DOHH2 (cell line): ENCODE data around the gene SF3B2.

Experiments
- CTCF ChIP-seq: fragments of 200-600 bp; sonication (generic); IDR thresholded peaks from one replicate; pipeline ENCODE4 v1.5.1; 2014; ENCODE audit warnings: antibody characterized with exemption, mild to moderate bottlenecking, low read depth, low read length; ENCODE audit not compliant: poor library complexity, severe bottlenecking
- EZH2phosphoT487 ChIP-seq: fragments of 200-600 bp; sonication (generic); IDR thresholded peaks from 2 replicates; pipeline ENCODE4 v1.6.1; 2017; ENCODE audit warnings: borderline replicate concordance, mild to moderate bottlenecking, antibody characterized with exemption, low read length, moderate library complexity, mixed read lengths

- TF ChIP-seq CTCF (peak; percentile 94), EZH2phosphoT487 (no peak)
Measured at GRCh38 chr11:66045177-66045639, 7.0 kb upstream of the SF3B2 start.
